NOMO-1 treated with dmso at 0.1 percent for 144 hours (cell line): Measurements from ENCODE around the gene AQP9.
A peak's percentile ranks its signal among the peaks of the same experiment; 100 is the strongest.
"Not testable (repeated sequence)": the region's sequence is repeated elsewhere in the genome, so short reads cannot be mapped to it uniquely, and the experiment has no call there.

ENCODE experiments used
- DNase-seq: peaks from one replicate; lab custom pipeline; 2025; ENCODE audit not compliant: unreplicated experiment; lab: John Stamatoyannopoulos, UW

Gene AQP9

DNA sequence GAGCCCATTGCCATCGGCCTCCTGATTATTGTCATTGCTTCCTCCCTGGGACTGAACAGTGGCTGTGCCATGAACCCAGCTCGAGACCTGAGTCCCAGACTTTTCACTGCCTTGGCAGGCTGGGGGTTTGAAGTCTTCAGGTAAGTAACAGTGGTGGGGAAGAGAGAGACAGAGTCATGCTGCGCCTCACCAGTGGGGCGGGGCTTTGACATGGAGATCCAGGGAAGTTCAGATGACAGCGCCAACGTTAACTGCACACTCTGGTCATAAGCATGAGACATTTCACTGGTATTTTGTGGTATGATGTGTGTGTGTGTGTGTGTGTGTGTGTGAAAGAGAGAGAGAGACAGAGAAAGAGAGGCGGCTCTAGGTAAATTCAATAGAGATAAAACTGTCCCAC, 41.0 kb downstream of the AQP9 start:
- no peak for DNase-seq

DNA sequence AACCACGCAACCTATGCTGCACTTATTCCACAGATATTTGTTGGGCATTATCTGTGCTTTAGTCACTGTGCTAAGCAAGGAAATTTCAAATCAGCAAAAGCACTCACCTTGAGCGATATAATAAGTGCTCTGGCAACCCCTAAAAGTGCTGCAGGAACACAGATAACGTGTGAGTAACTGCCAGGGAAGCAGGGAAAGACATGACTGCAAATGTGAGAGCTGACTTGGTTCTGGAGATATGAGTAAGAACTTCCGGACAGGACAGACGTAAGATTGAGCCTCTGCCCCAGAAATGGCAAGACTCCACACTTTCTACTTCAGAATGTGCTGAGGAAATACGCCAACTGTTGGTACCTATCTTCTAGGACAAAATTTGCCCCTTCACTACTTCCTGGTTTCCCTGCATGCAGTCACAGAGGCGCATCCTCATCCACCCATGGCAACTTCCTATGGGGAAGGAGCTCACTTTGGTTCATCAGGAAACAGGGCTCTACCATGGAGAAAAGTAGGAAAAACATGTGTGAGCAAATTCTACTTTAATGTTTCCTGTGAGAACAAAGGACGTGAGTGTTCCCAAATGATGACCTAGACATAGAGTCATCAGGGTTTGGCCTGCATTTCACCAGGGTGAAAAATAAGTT, 41.7 kb downstream of the AQP9 start:
- DNase-seq = no peak

DNA sequence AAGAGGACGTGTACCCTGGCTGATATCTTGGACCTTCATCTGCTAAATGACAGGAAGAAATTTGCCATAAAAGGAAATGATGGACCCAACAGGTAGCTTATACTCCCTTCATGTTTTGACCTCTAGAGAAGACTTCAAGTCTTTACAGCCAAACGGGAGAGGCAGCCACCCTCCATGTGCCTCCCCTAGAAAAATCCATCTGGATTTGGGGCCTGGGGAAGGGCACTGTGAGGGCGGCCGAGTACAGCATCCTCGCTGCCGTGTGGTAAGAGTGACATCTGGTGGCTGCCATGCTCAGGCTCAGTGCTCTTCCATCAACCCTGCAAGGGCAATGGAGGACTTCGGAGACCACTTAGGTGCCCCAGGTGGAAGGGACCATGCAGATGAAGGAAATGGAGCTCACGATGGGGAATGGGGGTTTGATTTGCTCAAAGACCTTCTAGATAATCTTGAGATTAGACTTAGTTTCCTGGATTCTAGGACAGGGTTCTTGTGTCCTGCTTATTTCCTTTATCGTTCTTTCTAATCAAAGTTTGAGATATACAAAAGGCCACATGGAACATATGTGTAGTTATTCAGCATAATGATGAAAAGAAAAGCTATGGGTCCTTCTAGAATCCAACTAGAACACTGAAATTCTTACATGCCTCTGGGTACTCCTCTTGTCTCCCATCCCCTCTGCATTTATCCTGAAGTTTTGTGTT, 44.4 kb downstream of the AQP9 start:
- DNase-seq = peak; percentile 4

DNA sequence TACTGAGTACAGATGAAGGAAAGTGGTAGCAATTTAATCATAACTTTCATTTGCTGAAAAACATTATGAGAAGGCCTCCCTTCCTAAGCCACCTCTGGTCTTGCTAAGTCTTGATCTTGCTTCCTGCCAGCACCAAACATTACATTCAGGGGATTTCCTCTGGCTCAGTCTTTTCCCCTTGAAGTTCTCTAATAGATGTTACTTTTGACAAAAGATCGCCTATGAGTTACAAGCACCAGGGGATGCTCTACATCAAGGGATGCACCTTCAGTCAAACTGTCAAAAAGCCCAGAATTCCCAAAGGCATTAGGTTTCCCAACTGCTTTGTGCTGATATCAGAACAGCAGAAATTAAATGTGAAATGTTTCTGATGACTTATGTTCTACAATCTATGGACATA, 47.3 kb downstream of the AQP9 start:
- no peak for DNase-seq

GRCh38 chr15:58189148-58189811, 51.1 kb downstream of the AQP9 start:
- DNase-seq = no peak

DNA sequence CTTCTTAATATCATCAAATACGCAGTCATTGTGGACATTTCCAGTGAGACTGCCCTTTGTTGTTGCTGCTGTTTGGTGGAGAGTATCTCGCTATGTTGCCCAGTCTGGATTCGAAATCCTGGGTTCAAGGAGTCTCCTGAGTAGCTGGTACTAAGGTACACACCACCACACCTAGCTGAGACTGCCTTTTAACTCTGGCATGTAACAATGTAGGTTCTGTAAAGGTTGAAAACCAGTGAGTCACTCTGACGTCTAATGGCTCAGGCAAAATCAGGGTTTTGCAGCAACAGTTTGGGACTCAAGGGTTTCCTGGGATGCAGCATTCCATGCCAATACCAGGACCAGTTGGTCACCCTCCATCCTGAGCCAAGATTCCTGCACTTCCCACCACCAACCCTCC, 52.2 kb downstream of the AQP9 start:
- no peak for DNase-seq

GRCh38 chr15:58193636-58194035, 55.5 kb downstream of the AQP9 start:
- not testable (repeated sequence) for DNase-seq

- no peak for DNase-seq
These were observed 62.6 kb downstream of the AQP9 start for GRCh38 chr15:58200739-58201138.

GRCh38 chr15:58201516-58201915, 63.3 kb downstream of the AQP9 start:
- DNase-seq = no peak

DNA sequence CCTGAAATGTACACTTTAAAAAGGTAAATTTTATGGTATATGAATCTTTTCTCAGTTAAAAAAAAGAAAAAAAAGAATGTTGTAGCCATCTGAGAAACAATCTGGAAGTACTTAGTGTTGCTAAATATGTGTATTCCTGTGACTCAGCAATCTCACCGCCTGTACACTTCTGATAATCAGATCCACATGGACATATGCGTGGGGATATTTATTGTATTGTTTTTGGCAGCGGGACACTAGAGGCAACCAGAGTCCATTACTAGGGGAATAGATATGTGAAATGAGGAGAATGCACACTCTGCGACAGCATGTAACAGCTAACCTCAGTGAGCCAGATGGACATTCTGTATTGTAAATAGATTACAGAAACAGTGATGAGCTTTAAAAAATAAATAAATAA, 65.4 kb downstream of the AQP9 start:
- DNase-seq = no peak

- DNase-seq = no peak
These were observed 68.0 kb downstream of the AQP9 start for GRCh38 chr15:58206151-58206550.

- DNase-seq = not testable (repeated sequence)
These were observed 70.0 kb downstream of the AQP9 start for GRCh38 chr15:58208217-58208616.

DNA sequence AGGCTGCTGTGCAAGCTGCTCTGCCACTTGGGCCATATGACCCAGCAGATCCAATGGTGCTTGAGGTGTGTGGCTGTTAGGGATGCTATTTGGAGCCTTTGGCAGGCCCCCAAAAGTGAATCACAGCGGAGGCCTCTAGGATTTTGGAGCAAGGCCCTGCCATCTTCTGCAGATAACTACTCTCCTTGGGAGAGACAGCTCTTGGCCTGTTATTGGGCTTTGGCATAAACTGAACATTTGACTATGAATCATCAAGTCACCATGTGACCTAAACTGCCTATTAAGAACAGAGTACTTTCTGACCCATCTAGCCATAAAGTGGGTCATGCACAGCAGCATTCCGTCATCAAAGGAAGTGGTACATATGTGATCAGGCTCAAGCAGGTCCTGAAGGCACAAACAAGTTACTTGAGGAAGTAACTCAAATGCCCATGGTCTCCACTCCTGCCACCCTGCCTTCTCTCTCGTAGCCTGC, 70.9 kb downstream of the AQP9 start:
- not testable (repeated sequence) for DNase-seq

- DNase-seq = not testable (repeated sequence)
These were observed 71.8 kb downstream of the AQP9 start for GRCh38 chr15:58210031-58210430.

DNA sequence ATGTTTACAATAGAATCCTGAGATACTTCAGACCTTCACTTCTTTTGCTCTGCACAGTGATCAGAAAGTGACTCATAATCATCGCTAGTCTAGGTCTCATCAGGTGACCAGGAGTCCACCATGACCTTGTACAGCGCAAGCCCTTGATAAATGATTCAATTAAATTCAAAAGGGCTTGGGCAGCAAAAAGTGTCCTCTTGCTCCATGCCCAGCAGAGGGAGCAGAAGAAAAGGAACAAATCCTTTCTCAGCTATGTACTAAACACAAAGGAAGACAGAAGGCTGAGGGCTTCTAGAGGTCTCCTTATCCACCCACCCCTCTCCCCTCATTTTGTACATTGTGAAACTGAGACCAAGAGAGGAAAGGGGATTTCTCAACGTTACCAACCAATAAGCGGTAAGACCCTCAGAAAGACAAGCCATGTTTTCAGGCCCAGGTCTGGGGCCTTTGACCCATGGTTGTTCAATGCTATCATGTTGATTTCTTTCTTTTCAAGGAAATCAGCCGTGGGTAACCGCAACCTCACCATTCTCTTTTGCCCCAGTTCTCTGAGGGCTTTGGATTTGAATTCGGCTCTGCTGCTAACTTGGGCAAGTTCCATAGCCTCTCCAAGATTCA, 74.8 kb downstream of the AQP9 start:
- no peak for DNase-seq

GRCh38 chr15:58213587-58214338, 75.6 kb downstream of the AQP9 start:
- DNase-seq = no peak

DNA sequence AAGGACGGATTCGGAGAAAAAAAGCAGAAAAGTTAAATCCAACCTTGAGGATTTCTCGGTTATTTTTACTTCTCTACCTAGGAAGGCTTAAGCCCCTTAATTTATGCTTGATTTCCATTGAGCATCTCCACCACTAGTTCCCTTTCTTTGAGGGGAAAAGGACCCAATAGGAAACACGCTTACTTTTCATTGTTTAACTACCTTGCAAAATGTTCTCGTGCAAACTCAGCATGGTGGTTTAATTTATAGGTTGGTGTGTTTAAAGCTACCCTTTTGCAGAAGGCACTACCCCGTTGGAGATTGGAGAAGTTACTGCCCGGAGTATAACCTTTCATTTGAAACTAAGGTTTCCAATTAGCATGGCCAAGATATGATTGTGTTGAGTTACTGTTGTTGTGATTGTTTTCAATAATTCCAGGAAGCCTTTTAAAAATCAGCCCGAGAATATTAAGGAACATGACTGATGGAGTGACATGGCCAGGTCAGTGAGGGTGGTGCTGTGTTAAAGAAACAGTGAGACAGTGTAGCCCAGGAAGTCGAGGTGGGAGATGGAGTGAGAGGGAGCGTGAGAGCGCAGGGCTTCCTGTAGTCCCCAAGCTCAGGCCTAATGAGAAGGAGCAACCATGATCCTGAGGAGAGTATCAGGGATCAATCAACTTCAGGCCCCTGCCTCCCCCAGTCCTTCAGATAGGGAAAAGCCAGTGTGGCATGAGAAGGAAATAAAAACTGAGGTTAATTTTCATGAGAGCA, 76.6 kb downstream of the AQP9 start:
- peak; percentile 79 for DNase-seq

DNA sequence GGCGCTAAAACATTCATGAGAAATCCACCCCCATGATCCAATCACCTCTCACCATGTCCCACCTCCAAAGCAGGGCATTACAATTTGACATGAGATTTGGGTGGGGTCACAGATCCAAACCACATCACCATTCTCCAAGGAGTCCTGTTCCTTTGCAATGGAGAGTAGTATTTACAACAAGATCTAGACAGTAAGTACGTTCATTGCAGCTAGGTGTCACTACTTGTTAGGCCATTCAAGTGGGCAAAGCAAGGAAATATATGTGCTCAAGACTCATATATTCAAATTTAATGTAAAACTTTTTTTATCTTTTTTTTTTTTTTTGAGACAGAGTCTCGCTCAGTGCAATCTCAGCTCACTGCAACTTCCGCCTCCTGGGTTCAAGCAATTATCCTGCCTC, 79.3 kb downstream of the AQP9 start:
- DNase-seq = no peak

- no peak for DNase-seq
These were observed 83.5 kb downstream of the AQP9 start for GRCh38 chr15:58221591-58222241.

GRCh38 chr15:58222679-58223078, 84.5 kb downstream of the AQP9 start:
- DNase-seq = no peak
